ENCODE data around the gene MYL7.
A peak's percentile ranks its signal among the peaks of the same experiment; 100 is the strongest.

MYL7 gene

DNA sequence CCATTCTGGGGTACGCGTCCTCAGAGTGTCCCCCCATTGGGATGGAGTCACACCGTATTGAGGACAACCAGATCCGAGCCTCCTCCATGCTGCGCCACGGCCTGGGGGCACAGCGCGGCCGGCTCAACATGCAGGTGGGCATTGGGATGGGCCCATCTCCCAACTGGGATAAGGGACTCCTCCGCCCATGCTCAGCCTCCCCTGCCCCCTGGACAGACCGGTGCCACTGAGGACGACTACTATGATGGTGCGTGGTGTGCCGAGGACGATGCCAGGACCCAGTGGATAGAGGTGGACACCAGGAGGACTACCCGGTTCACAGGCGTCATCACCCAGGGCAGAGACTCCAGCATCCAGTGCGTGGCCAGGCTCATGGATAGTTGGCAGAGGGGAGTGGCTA lies 31.1 kb downstream of the MYL7 start:
- TF ChIP-seq, protein P1, sequence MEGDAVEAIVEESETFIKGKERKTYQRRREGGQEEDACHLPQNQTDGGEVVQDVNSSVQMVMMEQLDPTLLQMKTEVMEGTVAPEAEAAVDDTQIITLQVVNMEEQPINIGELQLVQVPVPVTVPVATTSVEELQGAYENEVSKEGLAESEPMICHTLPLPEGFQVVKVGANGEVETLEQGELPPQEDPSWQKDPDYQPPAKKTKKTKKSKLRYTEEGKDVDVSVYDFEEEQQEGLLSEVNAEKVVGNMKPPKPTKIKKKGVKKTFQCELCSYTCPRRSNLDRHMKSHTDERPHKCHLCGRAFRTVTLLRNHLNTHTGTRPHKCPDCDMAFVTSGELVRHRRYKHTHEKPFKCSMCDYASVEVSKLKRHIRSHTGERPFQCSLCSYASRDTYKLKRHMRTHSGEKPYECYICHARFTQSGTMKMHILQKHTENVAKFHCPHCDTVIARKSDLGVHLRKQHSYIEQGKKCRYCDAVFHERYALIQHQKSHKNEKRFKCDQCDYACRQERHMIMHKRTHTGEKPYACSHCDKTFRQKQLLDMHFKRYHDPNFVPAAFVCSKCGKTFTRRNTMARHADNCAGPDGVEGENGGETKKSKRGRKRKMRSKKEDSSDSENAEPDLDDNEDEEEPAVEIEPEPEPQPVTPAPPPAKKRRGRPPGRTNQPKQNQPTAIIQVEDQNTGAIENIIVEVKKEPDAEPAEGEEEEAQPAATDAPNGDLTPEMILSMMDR (conservative IDR thresholded peaks at IDR 0.05; ENCODE audit: low read depth, low read length) = no peak
- DNase-seq (ENCODE audit: low read depth) = no peak
- H3K4me3 ChIP-seq (ENCODE audit: low read length) = no peak overlapping the region

DNA sequence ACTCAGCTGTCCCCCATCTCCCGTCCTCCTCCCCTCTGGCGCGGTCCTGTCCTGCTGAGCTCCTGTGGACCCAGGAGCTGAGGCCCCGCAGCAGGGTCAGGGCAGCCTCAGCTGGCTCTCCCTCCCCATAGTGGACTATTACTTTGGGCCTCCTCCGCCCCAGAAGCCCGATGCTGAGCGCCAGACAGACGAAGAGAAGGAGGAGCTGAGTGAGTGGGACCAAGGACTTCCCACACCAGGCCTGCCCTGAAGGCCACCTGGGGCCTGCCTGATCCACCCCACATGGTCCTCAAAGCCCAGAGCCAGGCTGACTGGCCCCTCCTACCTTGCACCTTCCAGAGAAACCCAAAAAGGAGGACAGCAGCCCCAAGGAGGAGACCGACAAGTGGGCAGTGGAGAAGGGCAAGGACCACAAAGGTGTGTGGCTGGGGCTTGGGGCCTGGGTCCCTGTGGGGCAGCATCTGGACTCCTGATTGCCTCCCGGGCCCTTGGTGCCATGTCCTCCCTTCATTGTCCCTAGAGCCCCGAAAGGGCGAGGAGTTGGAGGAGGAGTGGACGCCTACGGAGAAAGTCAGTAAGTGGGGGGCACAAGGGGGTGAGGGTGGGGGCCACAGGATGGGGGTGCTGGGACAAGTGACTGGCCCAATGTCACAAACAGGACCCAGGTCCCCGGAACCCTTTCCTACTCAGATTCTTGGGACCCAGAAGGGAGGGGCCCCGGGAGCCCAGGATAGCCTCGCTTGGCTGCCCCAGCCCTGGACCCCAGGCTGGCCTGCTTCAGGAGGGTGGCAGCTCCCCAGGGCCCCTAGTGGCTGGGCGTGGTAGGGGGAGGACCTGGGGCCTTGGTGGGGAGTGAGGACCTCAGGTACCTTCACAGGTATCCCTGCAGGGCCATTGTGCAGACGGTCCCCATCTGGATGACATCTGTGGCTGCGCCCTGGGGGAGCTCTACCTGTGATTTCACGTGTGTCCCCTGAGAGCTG lies 32.1 kb downstream of the MYL7 start:
- TF ChIP-seq, protein P1 (conservative IDR thresholded peaks at IDR 0.05; ENCODE audit: low read depth, low read length) = peak; percentile 3
- DNase-seq (ENCODE audit: low read depth) = no peak
- no peak overlapping the region for H3K4me3 ChIP-seq (ENCODE audit: low read length)

DNA sequence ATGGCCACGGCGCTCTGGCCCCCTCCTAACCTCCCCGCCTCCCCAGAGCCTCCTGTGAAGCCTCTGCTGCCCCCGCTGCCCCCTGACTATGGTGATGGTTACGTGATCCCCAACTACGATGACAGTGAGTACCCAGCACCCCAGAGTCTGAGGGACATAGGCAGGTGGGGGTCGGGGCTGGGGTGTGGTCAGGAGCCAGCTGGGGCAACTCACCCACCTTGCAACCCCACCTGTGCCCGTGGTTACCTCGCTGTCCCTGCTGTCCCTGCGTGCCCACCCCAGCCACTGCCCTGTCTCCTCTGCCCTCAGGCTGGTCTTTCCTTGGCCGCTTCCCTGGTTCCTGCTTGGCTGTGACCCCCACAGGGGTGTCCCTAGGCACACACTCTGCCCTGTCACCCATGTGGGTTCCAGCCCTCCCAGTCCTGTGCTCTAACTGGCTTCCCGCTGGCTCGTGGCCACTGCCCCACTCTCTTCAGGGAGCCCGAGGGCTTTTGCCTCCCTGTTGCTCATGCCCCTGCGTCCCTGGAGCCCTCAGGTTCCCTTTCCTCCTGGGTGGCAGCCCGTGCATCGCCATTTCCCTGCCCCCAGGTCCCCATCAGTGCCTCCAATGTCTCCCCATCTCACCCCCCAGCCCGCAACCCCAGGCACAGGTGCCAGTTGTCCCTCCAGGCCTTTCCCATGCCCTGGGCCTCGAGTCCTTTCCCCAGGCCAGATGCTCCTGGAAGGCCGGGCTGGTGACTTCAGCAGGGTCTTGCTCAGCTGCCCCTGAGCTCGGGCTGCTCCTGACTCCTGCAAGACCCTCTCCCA lies 33.0 kb downstream of the MYL7 start:
- no peak for DNase-seq (ENCODE audit: low read depth)
- H3K4me3 ChIP-seq (ENCODE audit: low read length) = no peak overlapping the region
- TF ChIP-seq, protein P1 (conservative IDR thresholded peaks at IDR 0.05; ENCODE audit: low read depth, low read length) = no peak

DNA sequence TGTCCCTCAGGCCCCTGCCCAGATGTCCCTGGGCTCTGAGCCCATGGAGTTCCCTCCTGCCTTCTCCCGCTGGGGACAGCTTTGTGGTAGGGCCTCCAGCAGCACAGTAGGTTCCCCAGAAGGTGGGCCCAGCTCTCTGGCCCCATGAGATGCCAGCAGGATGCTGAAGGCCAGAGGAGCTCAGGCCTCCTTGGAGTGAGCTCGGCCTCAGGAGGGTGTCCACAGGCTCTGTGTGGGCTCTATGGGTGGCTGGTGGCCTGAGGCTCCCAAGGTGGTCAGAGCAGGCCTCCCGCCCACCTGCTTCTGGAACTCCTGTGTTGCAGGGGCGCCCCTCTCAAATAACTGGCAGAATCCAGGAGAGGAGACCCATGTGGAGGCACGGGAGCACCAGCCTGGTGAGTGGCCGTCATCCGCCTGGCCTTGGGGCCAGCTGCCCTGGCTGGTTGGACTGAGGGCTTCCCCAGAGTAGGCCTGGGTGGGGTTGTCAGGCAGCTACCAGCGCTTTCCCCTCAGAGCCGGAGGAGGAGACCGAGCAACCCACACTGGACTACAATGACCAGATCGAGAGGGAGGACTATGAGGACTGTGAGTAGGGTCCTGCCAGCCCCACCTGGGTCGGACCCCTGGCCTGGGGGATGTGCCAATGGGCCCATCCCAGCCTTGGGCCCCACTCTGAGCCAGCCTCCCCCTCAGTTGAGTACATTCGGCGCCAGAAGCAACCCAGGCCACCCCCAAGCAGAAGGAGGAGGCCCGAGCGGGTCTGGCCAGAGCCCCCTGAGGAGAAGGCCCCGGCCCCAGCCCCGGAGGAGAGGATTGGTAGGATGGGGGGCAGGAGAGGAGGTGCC lies 33.8 kb downstream of the MYL7 start:
- no peak overlapping the region for H3K4me3 ChIP-seq (ENCODE audit: low read length)

DNA sequence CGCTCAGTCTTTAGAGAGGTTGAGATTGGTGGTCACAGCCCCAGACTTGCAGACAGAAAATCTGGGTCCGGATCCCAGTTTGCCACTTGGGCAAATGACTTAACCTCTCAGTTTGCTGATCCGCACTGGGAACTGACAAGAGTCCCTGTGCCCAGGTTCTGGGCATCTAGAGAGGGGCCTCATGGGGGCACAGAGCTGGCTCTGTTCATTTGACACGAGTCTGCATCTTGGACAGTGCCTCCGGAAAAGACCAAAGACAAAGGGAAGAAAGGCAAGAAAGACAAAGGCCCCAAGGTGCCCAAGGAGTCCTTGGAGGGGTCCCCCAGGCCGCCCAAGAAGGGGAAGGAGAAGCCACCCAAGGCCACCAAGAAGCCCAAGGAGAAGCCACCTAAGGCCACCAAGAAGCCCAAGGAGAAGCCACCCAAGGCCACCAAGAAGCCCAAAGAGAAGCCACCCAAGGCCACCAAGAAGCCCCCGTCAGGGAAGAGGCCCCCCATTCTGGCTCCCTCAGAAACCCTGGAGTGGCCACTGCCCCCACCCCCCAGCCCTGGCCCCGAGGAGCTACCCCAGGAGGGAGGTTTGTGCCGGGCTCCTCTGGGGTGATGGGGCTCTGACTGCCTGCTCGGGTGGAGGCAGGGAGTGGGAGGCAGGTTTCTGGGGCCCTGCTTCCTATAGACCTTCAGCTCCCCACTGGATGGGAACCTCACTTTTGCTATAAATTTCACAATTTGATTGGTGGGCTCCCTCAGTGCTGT lies 34.6 kb downstream of the MYL7 start:
- H3K4me3 ChIP-seq (ENCODE audit: low read length) = no peak overlapping the region
- DNase-seq (ENCODE audit: low read depth) = no peak
- TF ChIP-seq, protein P1 (conservative IDR thresholded peaks at IDR 0.05; ENCODE audit: low read depth, low read length) = no peak

More for the DNA sequence above, 33.8 kb downstream of the MYL7 start:
- TF ChIP-seq, protein P1 (conservative IDR thresholded peaks at IDR 0.05; ENCODE audit: low read depth, low read length) = no peak
- DNase-seq (ENCODE audit: low read depth) = no peak

DNA sequence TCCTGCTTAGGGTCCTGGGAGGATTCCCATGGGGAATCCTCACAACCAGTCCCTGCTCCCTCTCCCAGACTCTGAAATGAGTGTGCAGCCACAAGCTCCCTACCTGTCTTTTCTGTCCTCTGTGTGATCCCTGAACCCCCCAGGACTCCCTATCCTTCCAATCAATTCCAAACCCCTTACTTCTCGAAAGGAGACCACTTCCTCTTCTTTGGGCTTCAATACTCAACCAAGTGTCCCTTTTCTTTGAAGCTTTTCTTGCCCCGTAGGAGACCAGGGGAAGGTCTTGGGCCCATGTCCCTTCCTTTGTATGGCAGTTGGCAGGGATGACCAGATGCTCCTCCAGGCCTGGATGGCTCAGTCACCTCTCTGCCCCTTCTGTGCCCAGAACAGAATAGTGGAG lies 35.3 kb downstream of the MYL7 start:
- peak overlapping the region; percentile 46 for H3K4me3 ChIP-seq (ENCODE audit: low read length)
- TF ChIP-seq, protein P1 (conservative IDR thresholded peaks at IDR 0.05; ENCODE audit: low read depth, low read length) = no peak
- DNase-seq (ENCODE audit: low read depth) = no peak
